Measurements from ENCODE around the gene SNAI3. TPM values are rescaled to one million over a fixed set of nuclear protein-coding genes. Genes with fewer than 3 reads are reported as not detected.

SNAI3 gene
- polyA plus RNA-seq, 1 donor from 2014 or later = not detected

DNA sequence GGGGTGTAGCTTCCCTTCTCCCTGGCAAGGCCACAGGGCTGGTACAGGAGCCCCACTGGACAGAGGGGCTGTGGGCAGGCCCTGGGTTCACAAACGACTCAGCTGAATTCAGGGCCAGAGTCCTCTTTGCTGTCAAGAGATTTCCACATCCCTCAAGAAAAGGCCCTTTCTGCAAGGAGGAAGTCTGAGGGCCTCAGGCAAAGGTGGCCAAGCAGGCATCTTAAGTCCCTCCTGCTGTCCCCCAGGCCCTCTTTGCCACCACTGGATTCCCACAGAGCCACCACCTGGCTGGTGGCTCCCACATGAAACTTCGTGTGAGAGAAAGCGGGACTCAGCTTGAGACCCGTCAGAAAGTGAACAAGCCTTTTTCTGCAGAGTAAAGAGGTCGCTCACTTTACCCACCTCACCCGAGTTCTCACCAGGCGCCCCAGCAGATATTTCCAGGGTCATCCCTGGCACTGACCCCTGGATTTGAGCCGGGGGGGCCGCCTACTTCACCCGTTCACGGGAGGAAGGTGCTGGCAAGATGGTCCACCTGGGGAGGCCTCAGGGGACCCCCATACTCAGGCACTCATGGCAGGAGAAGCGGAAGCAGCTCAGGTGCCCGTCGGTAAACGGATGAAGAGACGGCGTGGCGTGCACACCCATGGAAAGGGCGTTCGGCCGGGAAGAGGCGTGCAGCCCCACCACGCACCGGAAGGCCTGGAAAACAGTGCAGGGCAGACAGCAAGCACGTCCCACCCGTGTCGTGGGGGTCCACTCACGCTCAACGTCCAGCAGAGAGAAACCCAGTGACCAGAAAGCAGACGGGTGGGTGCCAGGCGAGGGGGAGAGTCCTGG is 16.3 kb upstream of the SNAI3 start:
- no peak overlapping the region for H3K4me3 ChIP-seq (ENCODE audit: low read length)
- H3K27ac ChIP-seq (ENCODE audit: low read length) = no peak overlapping the region
- H3K9ac ChIP-seq (ENCODE audit: low read length) = no peak overlapping the region

DNA sequence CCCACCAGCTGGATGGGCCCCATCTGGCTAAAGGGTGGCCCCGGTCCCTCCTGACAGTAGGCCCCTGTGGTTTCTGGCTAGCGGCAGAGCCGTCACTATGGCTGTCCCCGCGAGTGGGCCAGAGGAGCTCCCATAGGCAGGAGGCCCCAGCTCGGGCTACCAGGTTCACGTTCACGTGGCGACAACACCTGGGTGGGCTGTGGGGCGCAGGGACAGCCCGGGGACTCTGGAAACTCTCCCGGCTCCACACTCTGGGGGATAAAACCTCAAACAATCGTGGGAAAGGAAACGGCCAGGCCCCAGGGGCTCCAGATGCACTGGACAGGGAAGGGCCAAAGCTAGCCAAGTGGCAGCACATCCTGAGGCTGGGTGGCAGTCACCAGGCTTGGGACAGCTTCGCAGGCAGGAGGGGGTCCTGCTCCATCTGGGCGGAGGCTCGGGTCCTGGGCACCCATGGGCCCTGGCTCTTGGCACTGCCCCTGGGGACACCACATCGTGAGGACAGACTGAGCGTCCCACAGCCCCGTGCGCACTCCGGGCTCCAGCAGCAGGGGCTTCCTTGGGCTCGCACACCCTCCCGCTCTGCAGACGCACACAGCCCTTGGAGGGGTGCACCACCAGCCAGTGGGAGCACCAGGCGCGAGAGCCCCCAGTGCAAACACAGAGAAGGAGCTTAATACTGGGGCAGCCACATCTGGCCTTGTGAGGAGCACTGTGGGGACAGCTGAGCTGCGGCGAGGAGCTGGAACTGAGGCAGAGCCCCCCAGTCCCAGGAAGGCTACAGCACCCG is 15.5 kb upstream of the SNAI3 start:
- Histone ChIP-seq H3K27ac (ENCODE audit: low read length) (no peak overlapping the region), H2AFZ (ENCODE audit: low read depth, low read length) (no peak overlapping the region), H4K20me1 (ENCODE audit: insufficient read depth) (no peaks in the 10 kb centered on the region), H3F3A (ENCODE audit: insufficient read depth, low read length, poor library complexity, severe bottlenecking) (no peaks in the 10 kb centered on the region), H3K4me3 (ENCODE audit: low read length) (no peak overlapping the region), H3K79me2 (replicated peaks; ENCODE audit: insufficient read depth, low read length) (peaks cover 9% of the 10 kb centered on the region), H3K9me3 (ENCODE audit: low read length) (no peaks in the 10 kb centered on the region), H3K9me2 (ENCODE audit: insufficient read depth, low read length) (no peaks in the 10 kb centered on the region), H3K36me3 (ENCODE audit: insufficient read depth, low read length) (no peaks in the 10 kb centered on the region), H3K27me3 (ENCODE audit: insufficient read depth, low read depth, low read length) (no peaks in the 10 kb centered on the region), H3K4me2 (ENCODE audit: low read length) (no peak overlapping the region), H3K9ac (ENCODE audit: low read length) (no peak overlapping the region)
- TF ChIP-seq SMC3 (conservative IDR thresholded peaks at IDR 0.05; ENCODE audit: poor library complexity) (no peak), TAF1 (IDR thresholded peaks at IDR 0.05; ENCODE audit: low read depth) (no peak), MXI1 (conservative IDR thresholded peaks at IDR 0.05; ENCODE audit: poor library complexity, severe bottlenecking) (no peak), RAD21 (conservative IDR thresholded peaks at IDR 0.05) (no peak), POLR2AphosphoS5 (IDR thresholded peaks at IDR 0.05) (no peak), EP300 (conservative IDR thresholded peaks at IDR 0.05; ENCODE audit: poor library complexity, severe bottlenecking) (no peak)
- TF ChIP-seq, protein P1, sequence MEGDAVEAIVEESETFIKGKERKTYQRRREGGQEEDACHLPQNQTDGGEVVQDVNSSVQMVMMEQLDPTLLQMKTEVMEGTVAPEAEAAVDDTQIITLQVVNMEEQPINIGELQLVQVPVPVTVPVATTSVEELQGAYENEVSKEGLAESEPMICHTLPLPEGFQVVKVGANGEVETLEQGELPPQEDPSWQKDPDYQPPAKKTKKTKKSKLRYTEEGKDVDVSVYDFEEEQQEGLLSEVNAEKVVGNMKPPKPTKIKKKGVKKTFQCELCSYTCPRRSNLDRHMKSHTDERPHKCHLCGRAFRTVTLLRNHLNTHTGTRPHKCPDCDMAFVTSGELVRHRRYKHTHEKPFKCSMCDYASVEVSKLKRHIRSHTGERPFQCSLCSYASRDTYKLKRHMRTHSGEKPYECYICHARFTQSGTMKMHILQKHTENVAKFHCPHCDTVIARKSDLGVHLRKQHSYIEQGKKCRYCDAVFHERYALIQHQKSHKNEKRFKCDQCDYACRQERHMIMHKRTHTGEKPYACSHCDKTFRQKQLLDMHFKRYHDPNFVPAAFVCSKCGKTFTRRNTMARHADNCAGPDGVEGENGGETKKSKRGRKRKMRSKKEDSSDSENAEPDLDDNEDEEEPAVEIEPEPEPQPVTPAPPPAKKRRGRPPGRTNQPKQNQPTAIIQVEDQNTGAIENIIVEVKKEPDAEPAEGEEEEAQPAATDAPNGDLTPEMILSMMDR (IDR thresholded peaks at IDR 0.05; ENCODE audit: poor library complexity, severe bottlenecking) = no peak
- TF ChIP-seq, protein P2, sequence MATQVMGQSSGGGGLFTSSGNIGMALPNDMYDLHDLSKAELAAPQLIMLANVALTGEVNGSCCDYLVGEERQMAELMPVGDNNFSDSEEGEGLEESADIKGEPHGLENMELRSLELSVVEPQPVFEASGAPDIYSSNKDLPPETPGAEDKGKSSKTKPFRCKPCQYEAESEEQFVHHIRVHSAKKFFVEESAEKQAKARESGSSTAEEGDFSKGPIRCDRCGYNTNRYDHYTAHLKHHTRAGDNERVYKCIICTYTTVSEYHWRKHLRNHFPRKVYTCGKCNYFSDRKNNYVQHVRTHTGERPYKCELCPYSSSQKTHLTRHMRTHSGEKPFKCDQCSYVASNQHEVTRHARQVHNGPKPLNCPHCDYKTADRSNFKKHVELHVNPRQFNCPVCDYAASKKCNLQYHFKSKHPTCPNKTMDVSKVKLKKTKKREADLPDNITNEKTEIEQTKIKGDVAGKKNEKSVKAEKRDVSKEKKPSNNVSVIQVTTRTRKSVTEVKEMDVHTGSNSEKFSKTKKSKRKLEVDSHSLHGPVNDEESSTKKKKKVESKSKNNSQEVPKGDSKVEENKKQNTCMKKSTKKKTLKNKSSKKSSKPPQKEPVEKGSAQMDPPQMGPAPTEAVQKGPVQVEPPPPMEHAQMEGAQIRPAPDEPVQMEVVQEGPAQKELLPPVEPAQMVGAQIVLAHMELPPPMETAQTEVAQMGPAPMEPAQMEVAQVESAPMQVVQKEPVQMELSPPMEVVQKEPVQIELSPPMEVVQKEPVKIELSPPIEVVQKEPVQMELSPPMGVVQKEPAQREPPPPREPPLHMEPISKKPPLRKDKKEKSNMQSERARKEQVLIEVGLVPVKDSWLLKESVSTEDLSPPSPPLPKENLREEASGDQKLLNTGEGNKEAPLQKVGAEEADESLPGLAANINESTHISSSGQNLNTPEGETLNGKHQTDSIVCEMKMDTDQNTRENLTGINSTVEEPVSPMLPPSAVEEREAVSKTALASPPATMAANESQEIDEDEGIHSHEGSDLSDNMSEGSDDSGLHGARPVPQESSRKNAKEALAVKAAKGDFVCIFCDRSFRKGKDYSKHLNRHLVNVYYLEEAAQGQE (IDR thresholded peaks at IDR 0.05; ENCODE audit: borderline replicate concordance) = no peak

More for the DNA sequence above, 16.3 kb upstream of the SNAI3 start:
- Histone ChIP-seq H3K27me3 (ENCODE audit: insufficient read depth, low read depth, low read length) (no peaks in the 10 kb centered on the region), H3K79me2 (replicated peaks; ENCODE audit: insufficient read depth, low read length) (peaks cover 15% of the 10 kb centered on the region), H3K9me2 (ENCODE audit: insufficient read depth, low read length) (no peaks in the 10 kb centered on the region), H4K20me1 (ENCODE audit: insufficient read depth) (no peaks in the 10 kb centered on the region), H3K9me3 (ENCODE audit: low read length) (no peaks in the 10 kb centered on the region), H3K4me2 (ENCODE audit: low read length) (no peak overlapping the region), H3K36me3 (ENCODE audit: insufficient read depth, low read length) (no peaks in the 10 kb centered on the region), H3F3A (ENCODE audit: insufficient read depth, low read length, poor library complexity, severe bottlenecking) (no peaks in the 10 kb centered on the region), H2AFZ (ENCODE audit: low read depth, low read length) (no peak overlapping the region)
- TF ChIP-seq SMC3 (conservative IDR thresholded peaks at IDR 0.05; ENCODE audit: poor library complexity) (no peak), POLR2AphosphoS5 (IDR thresholded peaks at IDR 0.05) (no peak), EP300 (conservative IDR thresholded peaks at IDR 0.05; ENCODE audit: poor library complexity, severe bottlenecking) (no peak), RAD21 (conservative IDR thresholded peaks at IDR 0.05) (no peak), EZH2 (IDR thresholded peaks at IDR 0.05; ENCODE audit: borderline replicate concordance, insufficient read depth, low read length, poor library complexity, severe bottlenecking) (no peak)
- TF ChIP-seq, protein P2 (IDR thresholded peaks at IDR 0.05; ENCODE audit: borderline replicate concordance) = no peak
- TF ChIP-seq, protein P1 (IDR thresholded peaks at IDR 0.05; ENCODE audit: poor library complexity, severe bottlenecking) = no peak
